GM18861 (cell line): ENCODE data around the gene C9orf153.

Experiments
- ATAC-seq: cut with Tn5 transposase; IDR thresholded peaks from one replicate; pipeline ENCODE4 v1.9.1; 2021; ENCODE audit not compliant: unreplicated experiment

The C9orf153 gene

GRCh38 chr9:86272221-86272620 is 12.8 kb upstream of the C9orf153 start:
- ATAC-seq, result no peak

GRCh38 chr9:86263876-86264275 is 4.4 kb upstream of the C9orf153 start:
- ATAC-seq, result no peak

GRCh38 chr9:86262492-86262891 is 3.0 kb upstream of the C9orf153 start:
- ATAC-seq, result no peak

- ATAC-seq, result no peak
Measured at GRCh38 chr9:86257391-86257790, 2.1 kb downstream of the C9orf153 start.

- ATAC-seq, result no peak
Measured at GRCh38 chr9:86256653-86257052, 2.8 kb downstream of the C9orf153 start.

GRCh38 chr9:86253577-86253976 is 5.9 kb downstream of the C9orf153 start:
- ATAC-seq, result no peak

GRCh38 chr9:86252870-86253269 is 6.6 kb downstream of the C9orf153 start:
- no peak for ATAC-seq

- ATAC-seq, result no peak
Measured at GRCh38 chr9:86250123-86250522, 9.3 kb downstream of the C9orf153 start.

GRCh38 chr9:86248746-86249145 is 10.7 kb downstream of the C9orf153 start:
- ATAC-seq, result no peak

GRCh38 chr9:86246752-86247161 is 12.7 kb downstream of the C9orf153 start:
- peak; percentile 91 for ATAC-seq

GRCh38 chr9:86242071-86242470 is 17.4 kb downstream of the C9orf153 start:
- no peak for ATAC-seq

GRCh38 chr9:86241216-86241615 is 18.2 kb downstream of the C9orf153 start:
- ATAC-seq, result no peak

- no peak for ATAC-seq
Measured at GRCh38 chr9:86238861-86239770, 20.3 kb downstream of the C9orf153 start.

- no peak for ATAC-seq
Measured at GRCh38 chr9:86230858-86231257, 28.6 kb downstream of the C9orf153 start.

- ATAC-seq, result no peak
Measured at GRCh38 chr9:86222667-86223066, 36.8 kb downstream of the C9orf153 start.

GRCh38 chr9:86219606-86220005 is 39.9 kb downstream of the C9orf153 start:
- no peak for ATAC-seq

GRCh38 chr9:86217076-86217755 is 42.2 kb downstream of the C9orf153 start:
- no peak for ATAC-seq

- ATAC-seq, result no peak
Measured at GRCh38 chr9:86207193-86207592, 52.3 kb downstream of the C9orf153 start.

- ATAC-seq, result peak; percentile 49
Measured at GRCh38 chr9:86202338-86202882, 57.0 kb downstream of the C9orf153 start.

- no peak for ATAC-seq
Measured at GRCh38 chr9:86201474-86202337, 57.8 kb downstream of the C9orf153 start.

GRCh38 chr9:86200599-86201162 is 58.8 kb downstream of the C9orf153 start:
- no peak for ATAC-seq
